Measurements from ENCODE around the gene FBLN1.
"Not testable (repeated sequence)": the region's sequence is repeated elsewhere in the genome, so short reads cannot be mapped to it uniquely, and the experiment has no call there.

The FBLN1 gene

DNA sequence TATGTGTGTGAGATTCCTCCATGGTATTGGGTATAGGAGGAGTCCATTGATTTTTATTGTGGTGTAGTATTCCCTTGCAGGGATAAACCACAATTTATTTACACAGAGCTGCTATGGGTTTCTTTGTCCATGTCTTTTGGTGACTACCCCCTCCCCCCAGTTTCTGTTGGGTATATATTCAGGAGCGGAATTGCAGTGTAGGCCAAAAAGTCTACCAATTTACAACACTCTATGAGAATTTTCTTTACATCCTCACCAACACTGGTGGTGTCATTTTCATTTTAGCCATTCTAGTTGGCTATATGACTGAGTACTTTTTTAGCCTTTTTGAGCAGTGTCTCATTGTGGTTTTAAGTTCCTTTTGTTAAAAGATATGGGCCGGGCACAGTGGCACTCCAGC lies 113.7 kb downstream of the FBLN1 start:
- DNase-seq = no peak

DNA sequence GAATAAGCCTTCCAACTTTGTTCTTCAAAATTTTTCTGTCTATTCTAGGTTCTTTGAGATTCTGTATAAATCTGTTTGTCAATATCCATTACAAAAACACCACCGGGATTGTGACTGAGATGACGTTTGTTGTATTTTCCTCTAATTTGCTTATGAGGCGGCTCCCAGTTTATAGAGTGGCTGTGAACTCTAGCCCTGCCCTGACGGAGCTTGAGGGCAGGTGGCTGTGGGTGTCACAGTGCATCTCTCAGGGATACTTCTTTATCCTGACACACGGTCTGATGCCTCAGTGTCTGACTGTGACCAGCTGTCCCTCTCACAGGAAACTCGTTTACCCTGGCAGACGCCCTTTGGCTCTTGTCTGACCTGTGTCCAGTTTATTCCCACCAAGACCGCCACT lies 115.3 kb downstream of the FBLN1 start:
- DNase-seq = no peak

DNA sequence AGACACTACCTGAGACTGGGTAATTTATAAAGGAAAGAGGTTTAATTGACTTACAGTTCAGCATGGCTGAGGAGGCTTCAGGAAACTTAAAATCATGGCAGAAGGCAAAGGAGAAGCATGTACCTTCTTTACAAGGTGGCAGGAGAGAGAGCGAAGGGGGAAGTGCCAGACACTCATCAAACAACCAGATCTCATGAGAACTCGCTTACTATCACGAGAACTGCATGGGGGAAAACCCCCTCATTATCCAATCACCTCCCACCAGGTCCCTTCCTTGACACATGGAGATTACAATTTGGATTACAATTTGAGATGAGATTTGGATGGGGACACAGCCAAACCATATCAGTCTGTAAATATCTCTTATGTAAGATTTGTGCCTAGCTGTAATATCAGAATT lies 118.0 kb downstream of the FBLN1 start:
- DNase-seq = no peak

DNA sequence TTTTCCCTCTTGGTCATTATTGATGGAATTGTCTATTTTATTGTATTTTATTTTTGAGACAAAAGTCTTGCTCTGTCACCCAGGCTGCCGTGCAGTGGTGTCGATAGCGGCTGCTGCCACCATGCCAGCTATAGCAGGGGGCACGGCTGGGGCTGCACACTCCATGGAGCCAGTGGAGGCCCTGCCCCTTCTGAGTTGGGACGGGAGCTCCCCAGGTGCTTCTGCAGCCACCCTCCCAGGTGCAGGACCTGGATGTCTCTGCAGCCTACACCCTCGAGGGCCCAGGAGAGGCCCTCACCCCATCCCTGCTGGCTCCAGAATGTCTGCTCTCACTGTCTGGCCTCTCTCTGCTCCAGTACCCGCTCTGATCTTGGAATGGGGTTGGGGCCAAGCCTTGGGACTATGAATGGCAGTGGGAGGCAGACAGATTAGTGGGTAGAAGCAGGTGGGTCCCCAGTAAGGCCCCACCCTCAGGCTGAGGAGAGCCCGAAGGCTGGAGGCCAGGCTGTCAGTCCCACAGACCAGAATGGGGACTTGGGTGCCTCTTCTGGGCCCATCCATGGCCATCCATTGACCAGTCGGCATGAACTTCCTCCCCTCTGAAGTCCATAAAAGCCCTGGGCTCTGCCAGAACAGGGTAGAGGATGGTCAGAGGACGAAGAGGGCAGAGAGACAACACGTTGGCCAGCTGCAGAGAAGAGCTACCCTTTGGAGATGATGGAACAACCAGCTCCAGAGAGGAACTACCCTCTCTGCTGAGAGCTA lies 119.3 kb downstream of the FBLN1 start:
- no peak for DNase-seq

DNA sequence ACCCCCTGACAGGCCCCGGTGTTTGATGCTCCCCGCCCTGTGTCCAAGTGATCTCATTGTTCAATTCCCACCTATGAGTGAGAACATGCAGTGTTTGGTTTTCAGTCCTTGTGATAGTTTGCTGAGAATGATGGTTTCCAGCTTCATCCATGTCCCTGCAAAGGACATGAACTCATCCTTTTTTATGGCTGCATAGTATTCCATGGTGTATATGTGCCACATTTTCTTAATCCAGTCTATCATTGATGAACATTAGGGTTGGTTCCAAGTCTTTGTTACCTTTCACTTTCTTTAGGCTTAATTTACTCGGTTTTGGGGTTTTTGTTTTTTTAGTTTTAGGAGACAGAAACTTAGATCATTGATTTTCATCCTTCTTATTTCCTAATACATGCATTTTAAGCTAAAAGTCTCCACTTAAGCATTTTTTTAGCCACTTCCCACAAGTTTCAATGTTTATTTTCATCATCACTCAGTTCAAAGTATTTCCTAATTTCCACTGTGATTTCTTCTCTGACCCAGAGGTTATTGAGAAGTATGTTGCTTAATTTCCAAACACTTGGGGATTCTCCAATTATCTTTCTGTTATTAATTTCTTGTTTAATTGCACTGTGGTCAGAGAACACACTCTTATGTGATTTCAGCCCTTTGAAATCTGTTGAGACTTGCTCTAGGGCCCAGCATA lies 120.9 kb downstream of the FBLN1 start:
- not testable (repeated sequence) for DNase-seq

DNA sequence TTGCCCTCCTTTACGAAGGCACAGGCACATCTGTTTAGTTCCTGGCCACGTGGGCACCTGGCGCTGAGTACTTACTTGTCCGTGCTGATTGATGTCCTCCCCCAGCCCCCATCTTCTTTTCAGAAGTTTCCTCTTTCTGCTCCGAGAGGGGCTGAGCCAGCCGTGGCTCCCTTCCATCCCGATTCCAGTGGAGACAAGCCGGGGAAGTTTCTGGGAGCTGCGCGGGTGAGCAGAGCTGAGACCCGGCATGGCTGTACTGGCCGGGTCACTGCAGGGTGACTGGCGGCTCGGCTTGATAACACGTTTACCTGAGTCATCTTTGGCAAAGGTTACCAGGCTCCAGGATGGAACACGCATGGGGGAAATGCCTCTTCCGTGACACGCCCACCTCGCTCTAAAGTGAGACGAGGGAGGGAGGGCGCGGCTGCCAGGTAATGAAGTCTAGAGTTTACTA lies 123.5 kb downstream of the FBLN1 start:
- DNase-seq = no peak

DNA sequence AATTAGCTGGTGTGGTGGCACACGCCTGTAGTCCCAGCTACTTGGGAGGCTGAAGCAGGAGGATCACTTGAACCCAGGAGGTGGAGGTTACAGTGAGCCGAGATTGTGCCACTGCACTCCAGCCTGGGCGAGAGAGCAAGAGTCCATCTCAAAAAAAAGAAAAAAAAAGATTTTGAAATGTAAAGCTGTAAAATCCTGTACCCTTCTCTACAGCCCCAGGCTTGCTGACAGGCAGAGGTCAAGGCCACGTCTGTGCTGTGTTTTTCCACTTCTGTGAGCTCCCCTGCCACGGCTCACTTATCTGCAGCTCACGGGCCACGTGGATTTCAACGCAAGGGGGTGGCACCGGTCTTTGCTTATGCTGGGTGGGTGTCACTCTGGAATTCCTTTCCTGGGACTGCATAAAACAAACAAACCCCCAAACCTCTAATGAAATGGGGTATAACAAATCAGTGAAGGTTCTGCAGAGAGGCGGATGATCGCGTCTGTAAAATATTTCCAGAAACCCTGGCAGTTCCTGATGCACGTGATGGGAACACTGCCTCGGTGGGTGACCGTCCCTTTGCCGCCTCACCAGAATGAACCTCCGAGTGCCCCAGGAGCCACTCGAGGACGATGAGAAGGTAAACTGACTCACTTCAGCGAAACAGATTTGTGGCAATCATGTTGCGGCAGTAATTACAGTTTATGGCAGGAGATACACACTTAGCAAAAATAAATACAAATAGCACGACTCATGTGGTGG lies 125.0 kb downstream of the FBLN1 start:
- no peak for DNase-seq

DNA sequence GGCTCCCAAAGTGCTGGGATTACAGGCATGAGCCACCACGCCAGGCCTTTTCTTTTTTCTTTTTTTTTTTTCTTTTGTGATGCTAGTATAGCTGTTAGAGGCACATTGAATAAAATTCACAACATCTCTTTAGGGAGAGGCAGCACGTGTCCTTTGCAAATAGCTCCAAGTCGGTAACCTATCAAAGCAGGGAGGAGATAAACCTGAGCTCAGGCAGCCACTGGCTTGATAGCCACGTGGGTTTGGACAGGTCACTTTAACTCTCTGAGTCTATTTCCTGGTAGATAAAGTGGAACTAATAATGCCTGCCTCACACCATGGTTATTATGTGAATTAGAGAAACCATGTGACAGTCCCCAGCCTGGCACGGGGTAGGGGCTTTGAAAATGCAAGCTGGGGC lies 125.8 kb downstream of the FBLN1 start:
- DNase-seq = no peak

DNA sequence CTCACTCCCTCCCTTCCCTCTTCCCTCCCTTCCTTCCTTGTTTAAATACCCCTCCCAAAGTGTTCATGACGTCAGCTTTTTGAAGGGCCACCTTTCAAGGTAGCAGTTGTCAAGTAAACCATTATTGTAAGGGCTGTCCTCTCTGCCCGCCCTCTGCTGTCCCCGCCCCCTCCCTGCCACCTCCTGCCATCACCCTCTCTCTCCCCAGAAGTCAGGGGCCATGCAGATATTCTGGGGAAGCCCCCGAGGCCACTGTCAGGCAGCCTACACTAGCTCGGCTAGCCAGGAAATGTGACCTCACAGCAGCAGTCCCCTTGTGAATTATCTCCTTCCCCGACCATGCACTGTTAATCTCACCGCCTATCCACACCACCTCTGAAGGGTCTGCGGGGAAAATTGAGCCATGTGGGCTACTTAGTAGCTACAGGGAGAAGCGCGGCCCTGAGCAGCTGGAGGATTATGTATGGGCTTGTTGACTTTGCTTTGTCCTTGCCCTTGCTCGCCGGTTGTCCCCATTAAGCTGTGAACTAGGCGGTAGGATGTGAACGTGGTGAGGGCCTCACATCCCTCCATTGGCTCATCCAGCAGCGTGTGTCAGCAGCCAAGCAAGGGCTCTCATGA lies 126.9 kb downstream of the FBLN1 start:
- DNase-seq = peak; percentile 85 to 86

DNA sequence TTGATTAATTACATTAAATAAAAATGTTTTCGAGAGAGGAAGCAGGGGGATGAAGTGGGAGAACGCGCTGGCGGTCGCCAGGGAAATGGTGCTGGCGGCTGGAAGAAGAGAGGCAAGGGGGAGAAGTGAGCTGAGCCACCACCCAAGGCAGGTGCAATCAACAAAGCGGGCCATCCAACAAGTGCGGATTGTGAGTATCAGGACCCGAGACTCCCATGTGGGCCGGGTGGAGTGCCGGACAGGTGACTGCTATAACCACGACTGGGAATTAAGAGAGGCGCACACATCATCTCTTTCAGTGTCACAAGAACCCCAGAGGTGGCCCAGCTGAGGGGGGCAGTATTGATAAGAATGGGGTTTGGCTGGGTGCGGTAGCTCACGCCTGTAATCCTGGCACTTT lies 127.8 kb downstream of the FBLN1 start:
- DNase-seq = no peak

DNA sequence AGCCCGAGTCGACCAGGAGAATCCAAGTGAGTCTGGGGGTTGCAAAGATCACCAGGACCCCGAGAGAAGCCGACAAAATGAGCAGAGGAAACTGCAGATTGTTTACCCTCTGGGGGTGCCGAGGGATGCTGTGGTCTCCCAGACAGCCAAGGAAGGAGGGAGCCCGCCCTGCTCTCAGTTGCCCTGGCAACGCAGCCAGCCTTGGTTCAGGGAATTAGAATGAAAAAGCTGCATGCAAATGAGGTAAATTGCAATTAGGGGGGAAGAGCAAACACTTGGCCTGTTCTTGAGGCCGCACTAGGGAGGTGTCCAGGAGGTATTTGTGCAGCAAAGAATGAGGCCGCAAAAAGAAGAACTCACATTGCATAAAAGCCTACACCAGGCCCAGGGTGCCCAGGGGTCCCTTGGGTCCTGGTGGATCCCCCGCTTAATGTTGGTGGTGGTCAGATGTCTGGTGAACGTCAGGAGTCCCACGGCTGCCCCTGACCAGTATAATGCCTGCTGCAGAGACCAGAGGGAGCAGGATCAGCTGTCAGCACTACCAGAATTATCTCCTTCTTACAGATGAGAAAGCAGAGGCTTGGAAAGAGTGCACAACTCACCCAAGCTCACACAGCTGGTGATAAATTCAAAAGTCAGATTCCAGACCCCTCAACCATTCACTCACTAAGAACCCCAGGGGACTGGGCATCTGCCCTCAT lies 128.6 kb downstream of the FBLN1 start:
- DNase-seq = no peak

DNA sequence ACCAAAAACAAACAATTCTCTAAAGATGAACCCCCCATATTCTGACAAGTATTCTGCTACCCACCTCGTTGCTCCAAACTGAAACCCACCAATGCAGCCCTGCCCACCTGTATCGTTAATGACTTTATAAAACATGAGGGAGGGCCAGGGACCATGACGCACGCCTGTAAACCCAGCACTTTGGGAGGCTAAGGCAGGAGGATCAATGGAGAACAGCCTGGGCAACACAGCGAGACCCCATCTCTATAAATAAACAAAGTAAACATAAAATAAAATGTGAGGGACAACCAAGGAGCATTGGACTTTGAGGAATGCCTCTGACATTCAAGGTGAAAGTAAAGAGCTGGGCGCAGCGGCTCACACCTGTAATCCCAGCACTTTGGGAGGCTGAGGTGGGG lies 129.2 kb downstream of the FBLN1 start:
- no peak for DNase-seq

DNA sequence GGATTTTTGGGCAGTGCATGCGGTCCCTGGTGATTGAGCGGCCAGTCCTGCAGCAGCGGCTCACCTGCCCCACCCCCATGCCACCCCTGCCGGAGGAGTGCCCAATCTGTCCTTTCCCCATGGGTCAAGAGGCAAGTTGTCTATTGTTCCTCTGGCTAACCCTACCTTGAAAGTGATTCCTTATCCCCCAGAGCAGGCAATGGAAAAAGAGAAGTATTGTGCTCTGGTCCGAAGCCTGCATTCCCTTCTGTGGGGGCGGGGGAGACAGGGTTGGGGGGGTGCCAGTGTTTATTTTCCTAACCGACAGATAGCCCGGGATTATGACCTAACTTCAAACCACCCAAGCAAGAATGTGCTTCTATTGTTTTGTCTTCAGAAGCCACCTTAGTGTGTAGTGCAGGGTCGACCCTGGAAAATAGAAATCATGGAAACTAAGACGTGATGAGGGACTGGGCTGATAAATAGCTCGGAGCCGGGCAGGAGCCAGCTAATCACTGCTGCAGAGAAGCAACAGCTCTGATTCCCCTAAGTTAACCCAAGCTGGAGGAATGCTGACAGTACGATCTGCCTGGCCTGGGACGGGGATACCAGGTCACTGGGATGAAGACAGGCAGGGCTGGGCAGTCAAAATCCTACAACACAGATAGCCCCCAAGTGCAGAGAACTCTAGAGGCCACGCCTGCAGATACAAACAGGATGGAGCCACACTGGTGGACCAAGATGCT lies 130.3 kb downstream of the FBLN1 start:
- no peak for DNase-seq

DNA sequence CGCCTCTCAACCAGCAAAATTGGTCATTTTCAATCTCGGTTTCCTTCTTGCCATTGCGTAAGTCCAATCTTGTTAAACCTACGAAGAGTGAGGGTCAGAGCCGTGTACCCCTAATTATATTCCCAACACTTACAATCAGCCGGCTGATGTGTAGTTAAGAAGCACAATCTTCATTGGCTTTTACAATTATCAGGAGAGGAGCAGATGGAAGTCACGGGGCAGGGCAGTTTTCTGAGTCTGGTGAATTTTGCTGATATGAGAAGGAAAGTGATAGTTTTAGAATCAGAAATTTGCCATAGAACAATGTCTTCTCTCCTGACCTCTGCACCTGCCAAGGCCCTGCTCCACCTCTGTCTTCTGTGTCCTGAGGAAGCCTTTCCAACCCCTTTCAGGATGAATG lies 134.0 kb downstream of the FBLN1 start:
- DNase-seq = no peak

DNA sequence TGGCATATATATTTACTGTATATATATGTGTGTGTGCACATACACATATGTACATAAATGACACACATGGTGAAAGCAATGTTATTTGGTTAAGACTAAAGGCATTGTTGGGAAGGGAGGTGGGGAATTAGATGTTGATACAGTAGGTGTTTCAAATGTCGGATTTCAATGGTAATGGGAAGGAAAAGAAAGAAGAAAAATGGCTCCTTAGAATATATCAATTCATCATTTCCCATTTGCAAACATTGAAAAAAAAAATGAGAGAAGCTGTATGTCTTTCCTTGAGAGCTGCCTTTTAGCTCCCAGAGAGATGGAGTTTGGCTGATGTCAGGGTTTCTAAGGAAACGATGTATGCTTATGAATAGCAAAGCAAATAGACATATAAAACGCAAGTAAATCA lies 135.5 kb downstream of the FBLN1 start:
- DNase-seq = no peak

DNA sequence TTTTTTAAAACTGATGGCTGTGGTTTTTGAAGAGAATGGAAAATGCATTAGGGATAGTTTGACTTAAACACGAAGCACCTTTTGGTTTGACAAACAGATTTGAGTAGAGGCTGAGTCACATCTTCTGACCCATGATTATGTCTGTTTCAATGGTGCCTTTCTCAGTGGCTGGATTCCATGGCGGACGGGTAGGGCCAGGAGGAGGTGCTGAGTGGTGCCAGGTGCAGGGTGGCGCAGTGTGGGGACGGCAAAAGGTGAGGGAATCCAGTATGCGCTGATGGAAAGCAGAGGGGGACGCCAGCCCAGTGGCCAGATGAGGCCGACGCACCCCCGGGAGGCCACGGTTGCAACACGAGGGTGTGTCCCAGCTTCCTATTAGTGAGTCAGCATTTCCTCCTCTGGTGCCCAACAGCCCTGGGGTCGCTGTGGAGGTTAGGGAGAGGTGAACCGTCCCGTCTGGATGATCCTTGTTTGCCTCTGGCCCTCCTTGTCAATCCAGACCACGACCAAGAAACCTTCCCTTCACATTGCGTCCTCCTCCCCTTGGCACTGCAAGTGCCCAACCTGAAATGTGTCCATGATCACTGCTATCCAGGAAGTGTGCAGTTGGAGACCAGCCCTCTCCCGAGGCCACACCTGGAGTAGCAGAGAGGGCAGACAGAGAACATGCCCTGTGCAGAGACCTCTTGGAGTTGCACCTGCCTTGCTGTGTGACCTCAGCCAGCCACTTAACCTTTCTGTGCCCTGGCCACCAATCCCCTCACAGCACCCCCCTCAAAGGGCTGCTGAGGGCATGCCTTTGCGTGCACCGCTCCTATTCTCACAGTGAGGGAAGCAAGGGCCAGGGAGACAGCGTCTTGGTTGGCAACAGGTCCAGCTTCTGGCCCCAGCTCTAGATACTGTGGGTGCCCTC lies 136.4 kb downstream of the FBLN1 start:
- peak; percentile 59 to 75 for DNase-seq

DNA sequence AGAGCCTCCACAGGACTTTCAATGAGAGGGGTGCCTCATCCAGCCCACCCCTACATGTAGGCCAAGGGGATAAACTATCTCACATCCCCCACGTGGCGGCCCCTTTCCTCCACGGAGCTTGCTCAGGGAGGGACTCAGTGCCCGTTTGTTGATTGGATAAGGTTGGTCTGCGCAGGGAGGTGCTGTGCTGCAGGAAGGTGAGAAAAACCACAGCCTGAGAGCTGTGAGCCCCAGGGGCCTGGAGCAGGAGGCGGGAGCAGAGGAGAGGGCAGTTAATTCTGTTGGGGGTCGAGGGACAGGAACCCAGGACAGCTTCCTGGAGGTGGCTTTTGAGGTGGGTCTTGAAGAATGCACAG lies 137.0 kb downstream of the FBLN1 start:
- DNase-seq = no peak

DNA sequence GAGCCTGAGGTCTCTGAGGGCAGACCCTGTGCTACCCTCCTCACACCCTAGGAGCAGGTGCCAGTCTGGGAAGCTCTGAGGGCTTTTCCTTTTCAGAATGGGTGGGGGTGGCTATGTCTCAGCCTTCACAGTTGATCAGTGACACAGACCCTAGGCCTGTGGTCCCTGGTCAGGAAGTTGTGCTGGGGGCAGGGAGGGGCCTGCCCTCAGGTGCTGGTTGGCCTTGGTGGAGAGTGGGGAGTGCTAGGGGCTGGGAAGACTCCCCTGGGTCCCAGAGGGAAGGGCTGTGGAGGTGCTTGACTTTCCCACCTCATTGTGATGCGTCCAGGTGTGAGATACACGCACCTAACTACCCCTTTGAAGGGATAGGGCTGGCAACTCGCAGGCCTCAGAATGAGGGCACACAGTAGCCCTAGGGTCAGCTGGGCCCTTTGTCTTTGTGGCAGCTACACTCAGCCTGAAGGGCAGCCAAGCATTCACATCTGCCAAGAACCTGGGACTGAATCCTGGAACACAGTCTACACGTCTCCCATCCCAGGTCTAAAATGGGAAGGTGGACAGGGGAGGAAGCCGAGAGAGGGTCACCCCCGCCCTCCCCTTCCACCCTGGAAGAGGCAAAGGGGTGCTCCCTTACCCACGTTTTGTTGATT lies 137.7 kb downstream of the FBLN1 start:
- no peak for DNase-seq

DNA sequence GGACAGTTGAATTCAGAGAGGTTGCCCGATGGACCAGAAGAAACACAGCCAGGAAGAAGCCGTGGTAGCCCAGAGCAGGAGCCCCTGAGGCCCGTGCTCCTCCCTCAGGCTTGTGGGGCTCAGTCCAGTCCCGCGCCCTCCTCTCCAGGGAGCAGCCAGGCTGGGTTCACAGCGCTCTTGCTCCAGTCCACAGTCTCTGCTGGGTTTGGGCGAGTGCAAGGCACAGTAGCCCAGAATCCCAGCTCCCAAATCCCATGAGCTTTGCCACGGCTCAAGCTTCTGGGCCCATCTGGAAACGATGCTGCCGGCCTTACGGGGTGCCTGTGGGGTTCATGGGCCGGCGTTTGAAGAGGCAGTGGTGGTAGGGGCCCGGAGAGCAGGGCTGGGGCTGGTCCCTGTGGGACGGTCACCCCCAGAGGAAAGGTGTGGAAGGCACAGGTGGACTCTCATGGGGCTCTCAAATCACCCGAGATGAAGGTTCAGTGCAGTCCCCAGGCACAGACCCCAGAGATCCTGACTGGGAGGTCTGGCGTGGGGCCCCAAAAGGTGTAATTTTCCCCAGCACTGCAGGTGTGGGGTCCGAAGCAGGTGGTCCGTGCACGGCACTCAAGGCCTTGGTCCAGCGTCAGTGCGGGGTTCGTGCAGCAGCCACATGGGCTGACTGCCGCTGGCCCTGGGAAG lies 138.4 kb downstream of the FBLN1 start:
- DNase-seq = no peak

DNA sequence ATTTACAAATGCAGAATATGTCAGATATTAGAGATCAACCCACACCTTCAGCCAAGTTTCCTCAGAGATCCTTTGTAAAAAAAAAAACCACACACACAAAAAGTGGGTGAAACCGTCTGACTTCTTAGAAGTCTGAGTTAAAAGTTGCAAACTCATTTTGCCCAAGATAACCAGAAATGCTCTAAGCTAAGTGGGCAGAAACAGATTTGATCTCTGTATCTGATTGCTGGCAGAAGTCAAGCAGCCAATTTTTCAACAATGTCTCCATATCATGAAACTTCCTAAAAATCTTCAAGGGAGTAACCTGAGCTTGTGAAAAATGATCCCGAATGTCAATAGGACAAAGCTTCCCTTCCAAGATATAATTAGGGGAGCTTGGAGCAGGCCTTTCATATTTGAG lies 140.3 kb downstream of the FBLN1 start:
- no peak for DNase-seq
